HCT116 (cell line): ENCODE results near the gene MTURN. TPM values are rescaled to one million over a fixed set of nuclear protein-coding genes. Genes with fewer than 3 reads are reported as not detected.

Source experiments
- ATAC-seq: fragments of 200-7000 bp; cut with Tn5 transposase; 2 replicates; pipeline ENCODE4 v1.9.1; 2020; ENCODE audit warnings: mild to moderate bottlenecking, moderate library complexity
- BruUV-seq: library from RNA; stranded (reverse); fragments of 400-500 nt; replicated peaks from 2 replicates; lab custom pipeline; 2021; lab: Mats Ljungman, UMichigan
- CTCF ChIA-PET: fragments of 300-600 bp; sonication (Branson Sonifier 250); formaldehyde crosslinking; loops from one replicate; lab custom pipeline; 2021; ENCODE audit warnings: antibody characterized with exemption; lab: Charles Lee
- POLR2A ChIA-PET: fragments of 300-600, 350-600 bp; sonication (Branson Sonifier 250); formaldehyde crosslinking; loops from one replicate; lab custom pipeline; 2021; ENCODE audit warnings: antibody characterized with exemption; lab: Charles Lee
- RAD21 ChIA-PET, 2 experiments: fragments of 300-600 bp; sonication (Branson Sonifier 250); formaldehyde crosslinking; loops; one replicate each; lab custom pipeline; 2023; ENCODE audit warnings: low total read pairs in 2 of 2; ENCODE audit not compliant: uncharacterized antibody in 2 of 2, unreplicated experiment in 2 of 2, low non-redundant PET in 1 of 2; lab: Charles Lee
- DNase-seq: peaks from one replicate; pipeline ENCODE4 v3.0.0-alpha.2; 2010; ENCODE audit warnings: low read depth, low spot score
- H2AFZ ChIP-seq: fragments of 200-600 bp; shearing (Covaris generic), sonication (generic); 2 replicates; pipeline ENCODE4 v1.6.1; 2017; ENCODE audit warnings: low read depth, mixed run types, mixed read lengths, antibody characterized with exemption, low read length; ENCODE audit not compliant: poor library complexity, severe bottlenecking
- H3K27ac ChIP-seq: 2 replicates; pipeline ENCODE4 v1.5.1; 2012; ENCODE audit warnings: low read depth, low read length
- H3K27me3 ChIP-seq: fragments of 200-600 bp; sonication (generic); 2 replicates; pipeline ENCODE4 v1.6.1; 2016; ENCODE audit warnings: mixed run types, low read length, mixed read lengths; ENCODE audit not compliant: insufficient read depth
- H3K36me3 ChIP-seq, 2 experiments: fragments of 200-500 bp in 1 of 2; fragments of 200-600 bp in 1 of 2; sonication (Bioruptor generic) in 1 of 2; sonication (generic) in 1 of 2; 2 replicates each; pipeline versions ENCODE4 v1.5.1 to v1.6.1; 2014 to 2016; ENCODE audit warnings: low read length in 2 of 2, inconsistent platforms in 1 of 2, mixed read lengths in 1 of 2, mixed run types in 1 of 2; ENCODE audit not compliant: insufficient read depth in 2 of 2, control insufficient read depth in 1 of 2
- H3K4me1 ChIP-seq, 2 experiments: fragments of 200-600 bp in 1 of 2; sonication (generic) in 1 of 2; 2 replicates each; pipeline versions ENCODE4 v1.5.1 to v1.6.1; 2012 to 2017; ENCODE audit warnings: low read length in 2 of 2, inconsistent platforms in 1 of 2, mild to moderate bottlenecking in 1 of 2, mixed read lengths in 1 of 2, mixed run types in 1 of 2, moderate library complexity in 1 of 2; ENCODE audit not compliant: insufficient read depth in 2 of 2, control insufficient read depth in 1 of 2
- H3K4me2 ChIP-seq: fragments of 200-600 bp; sonication (generic); 2 replicates; pipeline ENCODE4 v1.6.1; 2017; ENCODE audit warnings: mixed run types, low read length, mixed read lengths
- H3K4me3 ChIP-seq, 2 experiments: fragments of 200-600 bp in 1 of 2; sonication (generic) in 1 of 2; replicated peaks in 1 of 2; 2 replicates each; pipeline ENCODE4 v1.5.1; 2011 to 2016; ENCODE audit warnings: low read length in 2 of 2, control low read depth in 1 of 2, low read depth in 1 of 2, mild to moderate bottlenecking in 1 of 2, mixed read lengths in 1 of 2, mixed run types in 1 of 2
- H3K79me2 ChIP-seq: fragments of 200-600 bp; sonication (generic); 2 replicates; pipeline ENCODE4 v1.6.1; 2017; ENCODE audit warnings: mild to moderate bottlenecking, mixed run types, low read length, moderate library complexity, mixed read lengths; ENCODE audit not compliant: insufficient read depth
- H3K9ac ChIP-seq: fragments of 200-600 bp; sonication (generic); 2 replicates; pipeline ENCODE4 v1.6.1; 2016; ENCODE audit warnings: low read length, mixed read lengths
- H3K9me2 ChIP-seq: fragments of 200-600 bp; sonication (generic), shearing (Covaris generic); 2 replicates; pipeline ENCODE4 v1.6.1; 2017; ENCODE audit warnings: mixed run types, mild to moderate bottlenecking, moderate library complexity; ENCODE audit not compliant: insufficient read depth
- H3K9me3 ChIP-seq, 2 experiments: fragments of 200-500 bp in 1 of 2; fragments of 200-600 bp in 1 of 2; sonication (Bioruptor generic) in 1 of 2; sonication (generic) in 1 of 2; 2 replicates each; pipeline ENCODE4 v1.6.1; 2014 to 2017; ENCODE audit warnings: low read length in 2 of 2, mixed read lengths in 2 of 2, inconsistent platforms in 1 of 2, low read depth in 1 of 2, mild to moderate bottlenecking in 1 of 2, mixed run types in 1 of 2, moderate library complexity in 1 of 2; ENCODE audit not compliant: control insufficient read depth in 1 of 2, insufficient read depth in 1 of 2
- H4K20me1 ChIP-seq: fragments of 200-600 bp; sonication (generic), shearing (Covaris generic); 2 replicates; pipeline ENCODE4 v1.6.1; 2017; ENCODE audit warnings: mixed run types, mild to moderate bottlenecking, moderate library complexity; ENCODE audit not compliant: insufficient read depth
- REST ChIP-seq: IDR thresholded peaks from 2 replicates; pipeline ENCODE4 v1.6.1; 2012; ENCODE audit warnings: low read depth
- SP1 ChIP-seq: IDR thresholded peaks from 2 replicates; pipeline ENCODE4 v1.6.1; 2012; ENCODE audit warnings: low read depth
- TCF7L2 ChIP-seq: IDR thresholded peaks from 2 replicates; pipeline ENCODE4 v1.7.0; 2011; ENCODE audit warnings: borderline replicate concordance, inconsistent platforms; ENCODE audit not compliant: insufficient read depth, insufficient read length; ENCODE audit errors: extremely low read depth
- YY1 ChIP-seq: IDR thresholded peaks from 2 replicates; pipeline ENCODE4 v1.6.1; 2011; ENCODE audit warnings: low read length, low read depth, moderate library complexity, mild to moderate bottlenecking; ENCODE audit not compliant: insufficient replicate concordance; ENCODE audit errors: extremely low read depth
- ZNF274 ChIP-seq: fragments of 200-500 bp; sonication (Bioruptor generic); IDR thresholded peaks from 2 replicates; pipeline ENCODE4 v1.6.1; 2014; ENCODE audit warnings: mild to moderate bottlenecking, low read depth, low read length, inconsistent platforms
- intact Hi-C: fragments of 100-400 bp; cut with micrococcal nuclease; formaldehyde crosslinking; loops from 2 replicates; pipeline ENCODE4 v1.10.0; 2022
- total RNA-seq: library from RNA; stranded (reverse); gene quantifications from one replicate; pipeline ENCODE4 v1.2.1, GENCODE V29; 2021; ENCODE audit not compliant: unreplicated experiment

MTURN gene
- total RNA-seq, 1 experiment from 2014 or later, result 7.5 TPM

DNA sequence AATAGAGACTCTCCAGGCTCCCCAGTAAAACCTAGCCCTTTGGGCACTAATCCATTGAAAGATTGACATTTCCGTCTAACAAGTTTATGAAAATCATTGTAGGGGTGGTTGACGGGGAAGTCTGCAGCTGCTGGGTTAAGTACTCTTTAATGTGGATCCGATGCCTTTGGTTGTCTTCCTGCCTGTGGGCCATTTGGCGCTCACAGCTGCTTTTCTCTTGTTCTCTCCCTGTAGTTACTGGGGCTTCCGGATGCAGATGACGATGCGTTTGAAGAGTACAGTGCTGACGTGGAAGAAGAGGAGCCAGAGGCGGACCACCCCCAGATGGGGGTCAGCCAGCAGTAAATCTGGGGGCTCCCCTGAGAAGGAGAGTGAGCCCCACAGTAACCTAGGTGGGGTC is 22.4 kb downstream of the MTURN start:
- Histone ChIP-seq H4K20me1 (no peaks in the 10 kb centered on the region), H3K9me3 (no peaks in the 10 kb centered on the region), H3K27me3 (no peaks in the 10 kb centered on the region), H2AFZ (no peak overlapping the region), H3K9ac (no peak overlapping the region), H3K27ac (no peak overlapping the region), H3K36me3 (no peaks in the 10 kb centered on the region), H3K9me2 (no peaks in the 10 kb centered on the region), H3K4me2 (no peak overlapping the region), H3K4me1 (peaks cover 0 to 8% of the 10 kb centered on the region in 2 experiments; a peak in 2 of 4 replicates)
- DNase-seq (no peak), ATAC-seq (no peak)
- ChIA-PET CTCF (no interaction called here), POLR2A (interaction anchor here (0.6 kb wide), 1 partner anchor 16 kb away, joined by 3 read pairs; no protein-coding TSS in a partner anchor), RAD21 (no interaction called here)
- intact Hi-C loops, result no loop called here
- BruUV-seq, result no TSS peak
- no peak for TF ChIP-seq ZNF274
- no peak for TF ChIP-seq REST
- no peak for TF ChIP-seq TCF7L2
- no peak for TF ChIP-seq YY1
- no peak for TF ChIP-seq SP1
- TF ChIP-seq, all 23 proteins: peak for 0
- Histone ChIP-seq H3K79me2 (no peaks in the 10 kb centered on the region), H3K4me3 (no peak overlapping the region)
